HG03196 (cell line): ENCODE results near the gene CDKAL1.
"Not testable (repeated sequence)": the region's sequence is repeated elsewhere in the genome, so short reads cannot be mapped to it uniquely, and the experiment has no call there.

Experiments used
- ATAC-seq: cut with Tn5 transposase; IDR thresholded peaks from one replicate; pipeline ENCODE4 v1.9.1; 2021; ENCODE audit not compliant: unreplicated experiment

Gene CDKAL1

GRCh38 chr6:20706238-20706938, 172.1 kb downstream of the CDKAL1 start:
- no peak for ATAC-seq

- ATAC-seq, result no peak
Observed at GRCh38 chr6:20706939-20707485, 172.8 kb downstream of the CDKAL1 start.

- ATAC-seq, result no peak
Observed at GRCh38 chr6:20707870-20708269, 173.6 kb downstream of the CDKAL1 start.

GRCh38 chr6:20708367-20709124, 174.3 kb downstream of the CDKAL1 start:
- ATAC-seq, result peak; percentile 61

- no peak for ATAC-seq
Observed at GRCh38 chr6:20709451-20709850, 175.2 kb downstream of the CDKAL1 start.

GRCh38 chr6:20710341-20710740, 176.1 kb downstream of the CDKAL1 start:
- no peak for ATAC-seq

GRCh38 chr6:20711518-20711917, 177.3 kb downstream of the CDKAL1 start:
- no peak for ATAC-seq

GRCh38 chr6:20712011-20712410, 177.8 kb downstream of the CDKAL1 start:
- ATAC-seq, result no peak

GRCh38 chr6:20715135-20715806, 181.0 kb downstream of the CDKAL1 start:
- no peak for ATAC-seq

- peak; percentile 50 for ATAC-seq
Observed at GRCh38 chr6:20716865-20717264, 182.6 kb downstream of the CDKAL1 start.

- no peak for ATAC-seq
Observed at GRCh38 chr6:20717743-20718142, 183.5 kb downstream of the CDKAL1 start.

GRCh38 chr6:20718705-20719653, 184.7 kb downstream of the CDKAL1 start:
- ATAC-seq, result no peak

GRCh38 chr6:20719980-20720379, 185.7 kb downstream of the CDKAL1 start:
- ATAC-seq, result no peak

GRCh38 chr6:20721121-20721520, 186.9 kb downstream of the CDKAL1 start:
- not testable (repeated sequence) for ATAC-seq

- no peak for ATAC-seq
Observed at GRCh38 chr6:20722455-20722854, 188.2 kb downstream of the CDKAL1 start.

GRCh38 chr6:20723236-20723635, 189.0 kb downstream of the CDKAL1 start:
- no peak for ATAC-seq

- ATAC-seq, result no peak
Observed at GRCh38 chr6:20724443-20725190, 190.4 kb downstream of the CDKAL1 start.

GRCh38 chr6:20725235-20725634, 191.0 kb downstream of the CDKAL1 start:
- not testable (repeated sequence) for ATAC-seq

GRCh38 chr6:20729086-20729485, 194.8 kb downstream of the CDKAL1 start:
- no peak for ATAC-seq

GRCh38 chr6:20732362-20732761, 198.1 kb downstream of the CDKAL1 start:
- ATAC-seq, result not testable (repeated sequence)
